H1 (cell line): Measurements from ENCODE around the gene LAMTOR3.

Experiments used
- PHF8 ChIP-seq: fragments of 200-600 bp; sonication (generic); conservative IDR thresholded peaks from 2 replicates; pipeline ENCODE4 v1.7.1; 2012; ENCODE audit warnings: low read depth, mild to moderate bottlenecking, inconsistent platforms, low read length, moderate library complexity
- POLR2A ChIP-seq, 2 experiments: IDR thresholded peaks; 1 replicate in 1 of 2; 2 replicates in 1 of 2; pipeline ENCODE4 v1.6.1; 2011; ENCODE audit warnings: low read depth in 2 of 2, low read length in 2 of 2, mild to moderate bottlenecking in 2 of 2; ENCODE audit errors: control extremely low read depth in 1 of 2
- TAF1 ChIP-seq: IDR thresholded peaks from 2 replicates; pipeline ENCODE4 v1.6.1; 2011; ENCODE audit warnings: mild to moderate bottlenecking, low read depth, low read length
- TF ChIP-seq, protein P1 (sequence below), 3 experiments: IDR thresholded peaks; 1 replicate in 2 of 3; 2 replicates in 1 of 3; pipeline versions ENCODE4 v1.5.1 to v1.6.1; 2011; ENCODE audit warnings: low read length in 3 of 3, mild to moderate bottlenecking in 3 of 3, inconsistent platforms in 2 of 3, low read depth in 1 of 3, moderate library complexity in 1 of 3; ENCODE audit not compliant: insufficient read depth in 1 of 3; ENCODE audit errors: control extremely low read depth in 1 of 3
- TF ChIP-seq, protein P2 (sequence below): IDR thresholded peaks from 2 replicates; pipeline ENCODE4 v1.6.1; 2012; ENCODE audit warnings: inconsistent platforms

DNA sequence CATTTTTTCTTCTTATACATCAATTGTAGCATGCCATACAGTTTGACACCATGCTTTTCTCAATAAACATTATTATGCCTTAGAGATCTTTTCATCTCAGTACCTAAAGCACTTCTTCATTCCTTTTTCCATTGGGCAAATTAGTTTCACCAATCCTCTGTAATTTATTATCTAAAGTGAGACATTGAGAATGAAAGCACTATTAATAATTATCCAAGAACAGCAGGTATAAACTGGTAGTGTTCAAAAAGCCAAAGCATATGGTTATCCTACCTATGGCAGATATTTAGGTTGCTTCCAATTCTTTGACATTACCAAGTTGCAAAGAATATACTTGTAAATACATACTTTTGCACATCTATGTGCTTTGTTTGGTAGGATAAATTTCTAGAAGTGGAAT lies 15.6 kb downstream of the LAMTOR3 start:
- TF ChIP-seq, protein P1, sequence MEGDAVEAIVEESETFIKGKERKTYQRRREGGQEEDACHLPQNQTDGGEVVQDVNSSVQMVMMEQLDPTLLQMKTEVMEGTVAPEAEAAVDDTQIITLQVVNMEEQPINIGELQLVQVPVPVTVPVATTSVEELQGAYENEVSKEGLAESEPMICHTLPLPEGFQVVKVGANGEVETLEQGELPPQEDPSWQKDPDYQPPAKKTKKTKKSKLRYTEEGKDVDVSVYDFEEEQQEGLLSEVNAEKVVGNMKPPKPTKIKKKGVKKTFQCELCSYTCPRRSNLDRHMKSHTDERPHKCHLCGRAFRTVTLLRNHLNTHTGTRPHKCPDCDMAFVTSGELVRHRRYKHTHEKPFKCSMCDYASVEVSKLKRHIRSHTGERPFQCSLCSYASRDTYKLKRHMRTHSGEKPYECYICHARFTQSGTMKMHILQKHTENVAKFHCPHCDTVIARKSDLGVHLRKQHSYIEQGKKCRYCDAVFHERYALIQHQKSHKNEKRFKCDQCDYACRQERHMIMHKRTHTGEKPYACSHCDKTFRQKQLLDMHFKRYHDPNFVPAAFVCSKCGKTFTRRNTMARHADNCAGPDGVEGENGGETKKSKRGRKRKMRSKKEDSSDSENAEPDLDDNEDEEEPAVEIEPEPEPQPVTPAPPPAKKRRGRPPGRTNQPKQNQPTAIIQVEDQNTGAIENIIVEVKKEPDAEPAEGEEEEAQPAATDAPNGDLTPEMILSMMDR (IDR thresholded peaks at IDR 0.05; ENCODE audit: control extremely low read depth in 1 of 3, insufficient read depth in 1 of 3, low read depth in 1 of 3, low read length in 3 of 3) = no peak
- TF ChIP-seq PHF8 = no peak
- TF ChIP-seq TAF1 = no peak
- TF ChIP-seq, protein P2, sequence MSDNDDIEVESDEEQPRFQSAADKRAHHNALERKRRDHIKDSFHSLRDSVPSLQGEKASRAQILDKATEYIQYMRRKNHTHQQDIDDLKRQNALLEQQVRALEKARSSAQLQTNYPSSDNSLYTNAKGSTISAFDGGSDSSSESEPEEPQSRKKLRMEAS = no peak
- TF ChIP-seq POLR2A (IDR thresholded peaks at IDR 0.05; ENCODE audit: control extremely low read depth in 1 of 2, low read depth in 2 of 2, low read length in 2 of 2) = no peak
